Fibroblast of lung (primary cell): ENCODE data around the gene HAUS8.

ENCODE experiments used
- CTCF ChIP-seq, 2 donors: IDR thresholded peaks in 1 of 2; conservative IDR thresholded peaks in 1 of 2; 1 replicate in 1 of 2; 2 replicates in 1 of 2; pipeline ENCODE4 v1.5.1; 2011 to 2012; ENCODE audit warnings: low read length in 2 of 2, control low read depth in 1 of 2, inconsistent platforms in 1 of 2, low read depth in 1 of 2, mild to moderate bottlenecking in 1 of 2
- EZH2 ChIP-seq: IDR thresholded peaks from 2 replicates; pipeline ENCODE4 v1.5.1; 2012; ENCODE audit warnings: low read length, control low read depth, mild to moderate bottlenecking; ENCODE audit errors: missing control alignments

DNA sequence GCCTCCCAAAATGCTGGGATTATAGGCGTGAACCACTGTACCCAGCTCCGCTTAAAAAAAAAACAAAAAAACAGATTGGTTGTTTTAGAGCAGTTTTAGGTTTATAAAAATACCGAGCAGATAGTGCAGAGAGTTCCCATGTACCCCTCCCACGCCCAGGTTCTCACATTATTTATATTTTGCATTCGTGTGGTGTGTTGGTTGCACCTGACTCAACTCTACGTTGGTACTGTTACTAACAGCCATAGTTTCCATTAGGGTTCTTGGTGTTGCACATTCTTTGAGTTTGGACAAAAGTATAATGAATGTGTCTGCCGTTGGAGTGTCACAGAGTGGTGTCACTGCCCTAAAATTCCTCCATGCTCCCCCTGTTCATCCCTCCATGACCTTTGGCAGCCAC, 29.4 kb upstream of the HAUS8 start:
- TF ChIP-seq CTCF (conservative IDR thresholded peaks at IDR 0.05 in 1 of 2, IDR thresholded peaks at IDR 0.05 in 1 of 2; ENCODE audit: low read depth in 1 of 2, low read length in 2 of 2) (no peak), EZH2 (no peak)
